Cardiac fibroblast (primary cell): ENCODE results near the gene KRT27.
A peak's percentile ranks its signal among the peaks of the same experiment; 100 is the strongest.

ENCODE experiments used
- DNase-seq, 2 donors: peaks; one replicate each; pipeline versions ENCODE4 v3.0.0 to v3.0.0-alpha.2; 2010; ENCODE audit warnings: low read depth in 2 of 2
- H3K4me3 ChIP-seq, 2 donors: replicated peaks in 1 of 2; 1 replicate in 1 of 2; 2 replicates in 1 of 2; pipeline ENCODE4 v1.5.1; 2011; ENCODE audit warnings: low read depth in 2 of 2, low read length in 2 of 2, mild to moderate bottlenecking in 2 of 2, moderate library complexity in 1 of 2
- TF ChIP-seq, protein P1 (sequence below): IDR thresholded peaks from one replicate; pipeline ENCODE4 v1.5.1; 2011; ENCODE audit warnings: low read depth, mild to moderate bottlenecking, low read length, inconsistent platforms

Gene KRT27

DNA sequence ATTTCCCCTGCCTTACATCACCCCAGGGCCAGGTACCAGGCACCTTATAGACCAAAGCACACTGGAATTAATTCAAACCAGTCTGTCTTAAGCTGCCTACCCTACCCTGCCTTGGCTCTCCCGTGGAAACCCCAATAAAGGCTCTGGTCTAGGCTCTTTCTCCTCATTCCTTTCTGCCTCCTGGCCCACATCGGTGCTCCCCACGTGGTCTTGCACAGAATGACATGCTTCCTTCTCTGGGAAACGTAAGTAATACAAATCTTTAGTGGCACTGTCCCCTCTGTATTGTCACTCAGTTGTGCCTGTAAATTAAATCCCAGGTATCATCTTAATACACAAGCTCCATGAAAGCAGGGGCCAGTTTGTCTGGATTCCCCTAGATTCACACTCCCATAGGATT lies 43.8 kb downstream of the KRT27 start:
- TF ChIP-seq, protein P1, sequence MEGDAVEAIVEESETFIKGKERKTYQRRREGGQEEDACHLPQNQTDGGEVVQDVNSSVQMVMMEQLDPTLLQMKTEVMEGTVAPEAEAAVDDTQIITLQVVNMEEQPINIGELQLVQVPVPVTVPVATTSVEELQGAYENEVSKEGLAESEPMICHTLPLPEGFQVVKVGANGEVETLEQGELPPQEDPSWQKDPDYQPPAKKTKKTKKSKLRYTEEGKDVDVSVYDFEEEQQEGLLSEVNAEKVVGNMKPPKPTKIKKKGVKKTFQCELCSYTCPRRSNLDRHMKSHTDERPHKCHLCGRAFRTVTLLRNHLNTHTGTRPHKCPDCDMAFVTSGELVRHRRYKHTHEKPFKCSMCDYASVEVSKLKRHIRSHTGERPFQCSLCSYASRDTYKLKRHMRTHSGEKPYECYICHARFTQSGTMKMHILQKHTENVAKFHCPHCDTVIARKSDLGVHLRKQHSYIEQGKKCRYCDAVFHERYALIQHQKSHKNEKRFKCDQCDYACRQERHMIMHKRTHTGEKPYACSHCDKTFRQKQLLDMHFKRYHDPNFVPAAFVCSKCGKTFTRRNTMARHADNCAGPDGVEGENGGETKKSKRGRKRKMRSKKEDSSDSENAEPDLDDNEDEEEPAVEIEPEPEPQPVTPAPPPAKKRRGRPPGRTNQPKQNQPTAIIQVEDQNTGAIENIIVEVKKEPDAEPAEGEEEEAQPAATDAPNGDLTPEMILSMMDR, result no peak
- no peak overlapping the region for H3K4me3 ChIP-seq
- DNase-seq, result no peak

DNA sequence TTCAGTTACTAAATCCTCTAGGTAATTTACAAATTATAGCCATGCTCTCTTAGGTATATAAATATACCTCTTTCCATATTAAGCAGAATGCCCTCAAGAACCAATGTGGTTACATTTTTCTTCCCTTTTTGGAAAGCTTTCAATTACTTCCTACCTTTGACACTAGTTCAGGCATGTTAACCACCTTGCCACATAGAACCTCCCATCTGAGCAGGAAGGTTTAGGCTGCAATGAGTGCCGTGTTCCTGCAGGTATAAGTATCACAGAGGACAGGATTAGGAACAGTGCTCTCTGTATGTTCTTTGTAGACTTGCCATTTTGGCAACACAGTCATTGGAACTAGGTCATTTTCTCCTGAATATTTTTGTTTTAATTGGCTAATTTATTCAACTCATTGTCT lies 47.3 kb downstream of the KRT27 start:
- TF ChIP-seq, protein P1, result no peak
- DNase-seq, result no peak

DNA sequence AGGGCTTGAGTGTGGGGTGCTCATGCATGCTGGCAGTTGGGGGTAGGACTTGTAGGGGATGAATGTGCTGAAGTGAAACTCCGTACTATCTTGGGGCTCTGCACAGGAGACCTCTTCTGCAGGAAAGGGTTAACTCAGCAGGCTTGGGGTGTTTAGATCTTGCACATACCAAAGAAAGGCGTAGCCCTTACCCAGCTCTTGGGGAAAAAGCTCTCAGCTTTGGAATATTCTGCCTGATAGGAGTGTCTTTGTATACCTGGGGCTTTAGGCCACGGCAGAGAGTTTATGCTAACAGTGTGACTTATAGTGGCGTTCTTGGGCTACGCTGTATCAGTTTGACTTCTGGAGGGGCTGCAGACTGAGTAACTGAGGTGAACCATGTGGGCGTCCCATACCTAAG lies 48.3 kb downstream of the KRT27 start:
- TF ChIP-seq, protein P1, result no peak
- DNase-seq, result no peak
- H3K4me3 ChIP-seq, result no peak overlapping the region

More for the DNA sequence above, 47.3 kb downstream of the KRT27 start:
- H3K4me3 ChIP-seq, result no peak overlapping the region

DNA sequence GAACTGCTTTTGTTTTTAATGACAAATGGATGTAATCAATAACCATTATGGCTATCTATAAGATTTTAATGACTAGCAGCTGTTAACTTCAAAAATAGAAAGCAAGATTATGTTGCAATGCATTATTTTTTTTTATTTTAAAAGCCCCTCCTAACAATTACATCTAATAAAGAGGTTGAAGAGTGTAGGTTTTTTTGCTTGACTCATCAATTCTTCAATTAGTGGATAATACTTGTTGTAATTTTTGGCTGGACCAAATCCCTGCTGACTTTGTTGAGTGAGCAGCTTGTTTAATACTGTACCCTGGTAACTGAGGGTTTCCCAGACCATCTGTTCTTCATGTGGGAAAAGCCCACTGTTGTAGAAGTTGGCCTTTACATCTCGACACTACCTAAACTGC lies 51.4 kb downstream of the KRT27 start:
- TF ChIP-seq, protein P1, result no peak
- no peak for DNase-seq

DNA sequence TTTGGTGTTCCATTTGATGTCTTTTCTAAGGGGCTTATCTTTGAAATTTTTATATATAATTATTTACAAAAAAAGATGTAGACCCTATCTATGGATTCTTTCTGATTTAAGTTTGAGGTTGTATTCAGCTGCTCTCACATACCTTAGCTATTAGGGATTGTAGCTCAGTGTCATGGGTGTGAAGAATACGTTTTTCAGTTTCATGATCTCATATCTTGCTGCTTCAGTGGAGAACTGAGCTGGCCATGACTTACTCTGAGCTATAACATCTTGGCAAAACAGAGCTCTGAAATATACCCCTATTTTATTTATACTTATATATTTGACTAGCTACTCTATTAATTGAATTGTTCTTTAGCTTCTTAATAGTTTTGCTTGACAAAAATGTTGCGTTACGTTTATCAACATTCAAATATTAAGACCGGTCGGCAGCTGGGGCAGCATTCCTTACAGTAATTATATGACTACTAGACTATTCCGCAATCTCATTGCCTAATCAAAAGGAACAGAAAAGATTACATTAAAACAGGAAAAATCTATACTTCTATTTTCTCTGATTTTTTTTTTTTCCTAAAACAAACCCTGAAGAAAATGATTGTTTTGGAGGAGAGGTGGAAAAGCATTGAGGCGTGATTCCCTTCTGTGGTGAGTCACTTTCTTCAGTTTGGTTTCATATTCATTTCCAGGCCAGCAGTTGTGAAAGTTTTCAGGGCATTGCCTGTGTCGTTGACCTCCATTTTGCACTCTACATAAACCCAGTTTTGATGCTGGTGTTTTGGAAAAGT lies 54.7 kb downstream of the KRT27 start:
- H3K4me3 ChIP-seq, result no peak overlapping the region
- TF ChIP-seq, protein P1, result no peak
- DNase-seq, result peak; percentile 7 to 13

More for the DNA sequence above, 51.4 kb downstream of the KRT27 start:
- no peak overlapping the region for H3K4me3 ChIP-seq

DNA sequence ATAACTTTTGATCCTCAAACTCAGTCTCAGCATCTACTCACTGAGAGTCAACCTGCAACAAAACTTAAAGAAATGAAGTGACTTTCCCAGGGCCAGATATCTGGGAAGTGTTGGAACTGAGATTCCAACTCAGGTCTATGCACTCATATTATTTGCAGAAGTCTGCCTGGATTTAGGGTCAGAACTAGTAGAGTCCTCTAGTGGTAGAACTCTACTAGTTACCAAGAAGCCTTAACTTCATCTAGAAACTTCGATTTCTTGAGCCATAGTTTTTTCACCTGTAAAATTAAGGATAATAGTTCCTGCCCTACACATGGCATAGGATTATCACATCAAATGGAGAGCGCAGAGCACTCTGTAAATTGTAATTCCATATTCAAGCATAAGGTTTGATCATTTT lies 55.4 kb downstream of the KRT27 start:
- no peak overlapping the region for H3K4me3 ChIP-seq
- TF ChIP-seq, protein P1, result peak; percentile 32
- peak; percentile 5 to 8 for DNase-seq
